GM23338 (cell line): ENCODE results near the gene CACNB4.

Experiments used
- CTCF ChIP-seq, 2 experiments: fragments of 200-600 bp in 1 of 2; sonication (generic) in 1 of 2; conservative IDR thresholded peaks; 2 replicates each; pipeline versions ENCODE4 v1.5.1 to v1.6.1; 2016 to 2017; ENCODE audit warnings: antibody characterized with exemption in 2 of 2, low read depth in 2 of 2, mild to moderate bottlenecking in 2 of 2, moderate library complexity in 1 of 2
- ETS1 ChIP-seq: IDR thresholded peaks from 2 replicates; pipeline ENCODE4 v1.6.1; 2016; ENCODE audit warnings: antibody characterized with exemption
- EZH2 ChIP-seq: fragments of 200-600 bp; sonication (generic); IDR thresholded peaks from one replicate; pipeline ENCODE4 v1.8.0; 2017; ENCODE audit warnings: antibody characterized with exemption, mild to moderate bottlenecking, low read depth; ENCODE audit not compliant: unreplicated experiment
- EZH2phosphoT487 ChIP-seq: fragments of 200-600 bp; sonication (generic); IDR thresholded peaks from one replicate; pipeline ENCODE4 v1.8.1; 2018; ENCODE audit warnings: antibody characterized with exemption; ENCODE audit not compliant: unreplicated experiment
- JUNB ChIP-seq: IDR thresholded peaks from one replicate; pipeline ENCODE4 v1.6.1; 2016; ENCODE audit warnings: antibody characterized with exemption; ENCODE audit not compliant: unreplicated experiment
- POLR2AphosphoS5 ChIP-seq: IDR thresholded peaks from 2 replicates; pipeline ENCODE4 v1.6.1; 2016; ENCODE audit warnings: antibody characterized with exemption, low read depth
- REST ChIP-seq: IDR thresholded peaks from one replicate; pipeline ENCODE4 v1.6.1; 2018; ENCODE audit warnings: antibody characterized with exemption; ENCODE audit not compliant: unreplicated experiment
- STAT1 ChIP-seq: IDR thresholded peaks from one replicate; pipeline ENCODE4 v1.6.1; 2016; ENCODE audit warnings: antibody characterized with exemption; ENCODE audit not compliant: unreplicated experiment
- ZNF462 ChIP-seq: fragments of 250-450 bp; sonication (Bioruptor Pico); IDR thresholded peaks from 2 replicates; pipeline ENCODE4 v1.5.0; 2020; ENCODE audit warnings: mild to moderate bottlenecking, moderate library complexity

- no peak for TF ChIP-seq POLR2AphosphoS5
- no peak for TF ChIP-seq CTCF (conservative IDR thresholded peaks at IDR 0.05; ENCODE audit: low read depth in 2 of 2)
- TF ChIP-seq EZH2, result no peak
- TF ChIP-seq EZH2phosphoT487, result no peak
- no peak for TF ChIP-seq REST
- no peak for TF ChIP-seq JUNB
- TF ChIP-seq ZNF462 (CRISPR knock-in tag), result no peak
- no peak for TF ChIP-seq ETS1
- TF ChIP-seq STAT1, result no peak
Observed at GRCh38 chr2:151900331-151900730, 198.5 kb downstream of the CACNB4 start.
